Activated CD8-positive, alpha-beta memory T cell treated with anti-CD3 and anti-CD28 coated beads for 24 hours (primary cell): ENCODE measurements around the gene DOCK3.
"Not testable (repeated sequence)": the region's sequence is repeated elsewhere in the genome, so short reads cannot be mapped to it uniquely, and the experiment has no call there.

ENCODE experiments used
- DNase-seq: peaks from one replicate; pipeline ENCODE4 v3.0.0-alpha.2; 2020

Gene DOCK3

DNA sequence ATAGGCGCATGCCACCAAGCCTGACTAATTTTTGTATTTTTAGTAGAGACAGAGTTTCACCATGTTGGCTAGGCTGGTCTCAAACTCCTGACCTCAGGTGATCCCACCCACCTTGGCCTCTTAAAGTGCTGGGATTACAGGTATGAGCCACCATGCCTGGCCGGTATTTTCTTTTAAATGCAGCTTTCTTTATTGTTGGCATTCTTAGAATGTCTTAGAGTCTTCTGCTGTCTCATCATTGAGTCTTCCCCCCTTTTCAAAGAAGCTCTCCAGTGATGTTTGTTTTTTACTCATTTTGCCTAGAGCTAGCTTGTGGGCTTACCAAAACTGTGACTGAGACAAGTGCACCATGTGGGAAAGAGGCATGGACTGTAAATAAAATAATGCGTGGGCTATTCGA, 13.9 kb downstream of the DOCK3 start:
- not testable (repeated sequence) for DNase-seq

DNA sequence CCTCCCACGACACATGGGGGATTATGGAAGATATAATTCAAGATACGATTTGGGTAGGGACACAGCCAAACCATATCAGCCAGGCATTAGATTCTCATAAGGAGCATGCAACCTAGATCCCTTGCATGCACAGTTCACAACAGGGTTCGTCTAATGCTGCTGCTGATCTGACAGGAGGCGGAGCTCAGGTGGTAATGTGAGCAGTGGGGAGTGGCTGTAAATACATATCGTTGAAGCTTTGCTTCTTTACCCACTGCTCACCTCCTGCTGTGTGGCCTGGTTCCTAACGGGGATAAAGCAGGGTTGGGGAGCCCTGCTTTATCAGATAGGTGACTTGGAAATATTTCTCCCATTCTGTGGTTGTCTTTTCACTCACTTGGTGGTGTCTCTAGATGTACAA, 14.8 kb downstream of the DOCK3 start:
- DNase-seq = no peak

GRCh38 chr3:50695031-50695430, 20.3 kb downstream of the DOCK3 start:
- no peak for DNase-seq

GRCh38 chr3:50696276-50696675, 21.5 kb downstream of the DOCK3 start:
- DNase-seq = no peak

DNA sequence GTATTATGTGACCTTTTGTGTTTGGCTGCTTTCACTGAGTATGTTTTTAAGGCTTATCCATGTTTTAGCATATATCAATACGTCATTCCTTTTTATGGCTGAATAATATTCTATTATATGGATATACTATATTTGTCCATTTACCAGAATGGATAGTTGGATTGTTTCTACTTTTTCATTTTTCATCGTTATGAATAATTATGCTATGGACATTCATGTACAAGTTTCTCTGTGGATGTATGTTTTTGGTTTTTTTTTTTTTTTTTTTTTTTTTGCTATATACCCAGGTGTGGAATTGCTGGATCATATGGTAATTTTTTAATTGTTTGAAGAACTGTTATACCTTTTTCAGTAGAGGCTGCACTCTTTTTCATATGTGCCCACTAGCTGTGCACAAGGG, 23.5 kb downstream of the DOCK3 start:
- DNase-seq = no peak

DNA sequence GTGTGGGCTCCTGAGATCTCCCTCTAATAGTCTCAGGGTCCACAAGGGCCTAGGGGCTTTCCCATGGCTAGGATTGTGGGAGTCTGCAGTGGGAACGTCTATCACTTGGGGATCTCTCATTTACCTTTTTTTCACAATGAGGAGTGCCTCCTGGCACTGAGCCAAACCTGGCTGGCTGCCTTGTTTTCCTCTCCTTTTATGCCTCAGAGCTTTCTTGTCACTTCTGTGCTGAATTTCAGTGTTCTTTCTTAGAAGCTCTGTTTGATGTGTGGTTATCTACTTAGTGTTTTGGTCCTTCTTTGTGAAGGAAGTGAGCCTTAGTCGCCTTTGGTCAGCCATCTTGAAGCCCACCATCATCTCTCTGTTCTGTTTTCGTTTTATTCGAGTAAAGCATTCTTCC, 33.9 kb downstream of the DOCK3 start:
- DNase-seq = peak; percentile 62

DNA sequence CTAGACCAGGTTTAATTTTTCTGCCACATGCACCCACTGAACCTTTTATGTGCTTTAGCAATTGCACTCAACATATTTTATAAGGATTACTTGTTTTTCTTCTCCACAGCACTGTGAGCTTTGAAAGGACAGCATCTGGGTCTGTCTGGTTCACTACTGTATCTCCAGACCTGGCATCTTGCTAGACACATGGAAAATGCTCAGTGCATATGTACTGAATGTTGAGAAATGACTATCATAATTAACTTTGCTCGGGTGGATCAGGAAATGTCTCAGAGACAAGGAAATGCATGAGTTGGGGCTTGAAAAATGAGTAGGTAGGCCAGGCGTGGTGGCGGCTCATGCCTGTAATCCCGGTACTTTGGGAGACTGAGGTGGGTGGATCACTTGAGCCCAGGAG, 40.2 kb downstream of the DOCK3 start:
- no peak for DNase-seq

- no peak for DNase-seq
These were observed 50.1 kb downstream of the DOCK3 start for GRCh38 chr3:50724831-50725230.

- no peak for DNase-seq
These were observed 60.3 kb downstream of the DOCK3 start for GRCh38 chr3:50734985-50735384.

DNA sequence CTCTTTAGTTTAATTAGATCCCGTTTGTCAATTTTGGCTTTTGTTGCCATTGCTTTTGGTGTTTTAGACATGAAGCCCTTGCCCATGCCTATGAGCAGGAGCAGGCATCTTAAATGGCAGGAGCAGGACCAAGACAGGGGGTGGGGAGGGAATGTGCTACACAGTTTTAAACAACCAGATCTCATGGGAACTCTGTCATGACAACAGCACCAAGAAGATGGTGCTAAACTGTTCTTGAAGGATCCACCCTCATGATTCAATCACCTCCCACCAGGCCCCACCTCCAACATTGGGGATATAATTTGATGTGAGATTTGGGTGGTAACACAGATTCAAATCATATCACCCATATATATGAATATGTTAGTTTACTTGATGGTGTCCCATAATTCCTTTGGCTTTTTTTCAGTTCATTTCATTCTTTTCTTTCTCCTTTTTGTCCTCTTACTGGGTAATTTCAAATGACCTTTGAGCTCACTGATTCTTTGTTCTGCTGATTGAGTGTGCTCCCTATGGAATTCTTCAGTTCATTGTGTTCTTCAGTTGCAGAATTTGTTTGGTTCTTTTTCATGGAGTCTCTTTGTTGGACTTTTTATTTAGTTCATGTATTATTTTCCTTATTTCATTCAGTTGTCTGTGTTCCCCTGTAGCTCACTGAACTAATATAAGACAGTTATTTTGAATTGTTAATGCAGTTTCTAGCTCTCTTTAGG, 62.6 kb downstream of the DOCK3 start:
- DNase-seq = no peak

DNA sequence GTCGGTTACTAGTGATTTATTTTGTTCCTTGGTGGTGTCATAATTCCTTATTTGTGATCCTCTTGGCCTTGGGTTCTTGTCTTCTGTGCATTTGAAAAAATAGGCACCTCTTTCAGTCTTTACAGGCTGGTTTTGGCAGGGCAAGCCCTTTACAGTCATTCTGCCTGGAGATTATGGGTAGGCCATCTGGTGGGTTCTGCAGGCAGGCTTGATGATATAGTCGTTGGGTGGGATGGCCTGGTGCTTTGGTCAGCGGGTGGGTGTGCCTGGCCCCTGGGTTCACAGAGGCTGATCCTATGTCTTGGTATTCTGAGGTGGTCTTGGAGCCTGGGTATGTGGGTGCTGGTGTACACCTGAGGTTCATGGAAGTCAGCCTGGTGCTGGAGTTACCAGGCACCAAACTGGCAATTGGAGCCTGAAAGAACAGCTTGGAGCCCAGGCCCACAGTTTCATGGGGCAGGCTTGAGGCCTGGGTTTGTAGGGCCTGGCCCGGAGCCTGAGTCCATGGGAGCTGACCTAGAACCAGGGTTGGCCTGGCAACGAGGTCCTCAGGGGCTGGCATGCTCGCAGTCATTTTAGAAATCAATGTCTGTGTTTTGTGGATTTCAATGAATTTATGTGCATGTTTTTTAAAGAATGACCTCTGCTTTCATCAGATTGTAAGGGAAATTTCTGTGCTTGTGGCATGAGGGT, 63.3 kb downstream of the DOCK3 start:
- no peak for DNase-seq

DNA sequence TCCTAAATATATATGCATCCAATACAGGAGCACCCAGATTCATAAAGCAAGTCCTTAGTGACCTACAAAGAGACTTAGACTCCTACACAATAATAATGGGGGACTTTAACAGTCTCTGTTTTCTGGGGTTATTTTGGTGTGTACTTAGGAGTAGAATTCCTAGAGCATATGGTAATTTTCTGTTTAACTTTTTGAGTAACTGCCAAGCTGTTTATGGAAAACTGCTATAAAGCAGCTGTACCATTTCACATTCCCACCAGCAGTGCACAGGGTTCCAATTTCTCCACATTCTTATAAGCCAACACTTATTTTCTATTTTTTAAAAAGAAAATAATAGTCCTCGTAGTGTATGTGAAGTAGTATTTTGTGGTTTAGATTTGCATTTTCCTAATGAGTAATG, 68.9 kb downstream of the DOCK3 start:
- no peak for DNase-seq

DNA sequence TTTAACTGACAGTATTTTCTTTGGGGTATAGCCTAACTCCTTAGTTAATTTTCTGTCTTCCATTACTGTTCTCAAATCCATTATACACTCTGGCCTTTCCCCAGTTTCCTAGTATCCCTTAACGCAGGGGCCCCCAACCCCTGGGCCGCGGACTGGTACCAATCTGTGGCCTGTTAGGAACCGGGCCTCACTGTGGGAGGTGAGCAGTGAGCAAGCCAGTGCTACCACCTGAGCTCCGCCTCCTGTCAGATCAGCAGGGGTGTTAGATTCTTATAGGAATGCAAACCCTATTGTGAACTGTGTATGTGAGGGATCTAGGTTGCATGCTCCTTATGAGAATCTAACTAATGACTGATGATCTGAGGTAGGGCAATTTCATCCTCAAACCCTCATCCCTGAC, 75.1 kb downstream of the DOCK3 start:
- DNase-seq = no peak

- no peak for DNase-seq
These were observed 84.3 kb downstream of the DOCK3 start for GRCh38 chr3:50759015-50759414.

DNA sequence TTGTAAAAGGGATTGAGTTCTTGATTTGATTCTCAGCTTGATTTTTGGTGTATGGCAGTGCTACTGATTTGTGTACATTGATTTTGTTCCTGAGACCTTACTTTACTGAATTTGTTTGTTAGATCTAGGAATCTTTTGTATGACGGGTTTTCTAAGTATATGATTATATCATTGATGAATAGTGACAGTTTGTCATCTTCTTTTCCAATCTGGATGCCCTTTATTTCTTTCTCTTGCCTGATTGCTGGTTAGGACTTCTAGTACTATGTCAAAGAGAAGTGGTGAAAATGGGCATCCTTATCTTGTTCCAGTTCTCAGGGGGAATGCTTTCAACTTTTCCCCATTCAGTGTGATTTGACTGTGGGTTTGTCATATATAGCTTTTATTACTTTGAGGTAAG, 103.0 kb downstream of the DOCK3 start:
- no peak for DNase-seq

GRCh38 chr3:50781766-50782165, 107.0 kb downstream of the DOCK3 start:
- not testable (repeated sequence) for DNase-seq

DNA sequence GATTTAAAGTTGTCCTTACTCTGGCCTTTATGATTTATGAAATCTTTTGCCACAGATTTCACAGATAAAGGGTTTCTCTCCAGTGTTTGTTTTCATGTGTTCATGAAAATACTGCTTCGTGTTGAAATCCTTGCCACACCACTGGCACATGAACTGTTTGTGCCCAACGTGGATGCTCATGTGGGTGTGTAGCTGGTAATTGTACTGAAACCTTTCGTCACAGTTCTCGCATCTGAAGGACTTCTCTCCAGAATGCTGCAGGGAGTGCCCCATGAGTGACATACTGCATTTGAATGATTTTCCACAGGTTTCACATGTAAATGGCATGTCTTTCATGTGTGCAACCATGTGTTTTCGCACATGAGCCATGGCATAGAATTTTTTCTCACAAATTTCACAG, 111.9 kb downstream of the DOCK3 start:
- DNase-seq = no peak

GRCh38 chr3:50790894-50791293, 116.2 kb downstream of the DOCK3 start:
- not testable (repeated sequence) for DNase-seq

DNA sequence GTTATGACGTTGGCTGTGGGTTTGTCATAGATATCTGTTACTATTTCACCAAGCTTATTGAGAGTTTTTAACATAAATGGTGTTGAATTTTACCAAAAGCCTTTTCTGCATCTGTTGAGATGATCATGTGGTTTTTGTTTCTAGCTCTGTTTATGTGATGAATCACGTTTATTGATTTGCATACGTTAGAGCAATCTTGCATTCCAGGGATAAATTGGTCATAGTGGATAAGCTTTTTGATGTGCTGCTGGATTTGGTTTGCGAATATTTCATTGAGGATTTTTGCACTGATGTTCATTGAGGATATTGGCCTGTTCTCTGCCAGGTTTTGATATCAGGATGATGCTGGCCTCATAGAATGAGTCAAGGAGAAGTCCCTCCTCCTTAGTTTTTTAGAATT, 117.8 kb downstream of the DOCK3 start:
- DNase-seq = no peak

GRCh38 chr3:50803805-50804204, 129.1 kb downstream of the DOCK3 start:
- not testable (repeated sequence) for DNase-seq

- not testable (repeated sequence) for DNase-seq
These were observed 129.6 kb downstream of the DOCK3 start for GRCh38 chr3:50804376-50804775.

GRCh38 chr3:50805321-50805720, 130.6 kb downstream of the DOCK3 start:
- no peak for DNase-seq

GRCh38 chr3:50806031-50806430, 131.3 kb downstream of the DOCK3 start:
- no peak for DNase-seq

- DNase-seq = no peak
These were observed 132.1 kb downstream of the DOCK3 start for GRCh38 chr3:50806806-50807205.

GRCh38 chr3:50807266-50807665, 132.5 kb downstream of the DOCK3 start:
- no peak for DNase-seq
